HepG2 (cell line): Measurements from ENCODE around the gene ZNF546. TPM values are rescaled to one million over a fixed set of nuclear protein-coding genes. Genes with fewer than 3 reads are reported as not detected.

ENCODE experiments used
- AHR ChIP-seq: IDR thresholded peaks from 2 replicates; pipeline ENCODE4 v1.6.1; 2018; ENCODE audit warnings: missing genetic modification reagents, missing compliant biosample characterization
- ATAD3A ChIP-seq: sonication (generic); formaldehyde crosslinking; IDR thresholded peaks from 2 replicates; pipeline ENCODE4 v1.4.0; 2020; ENCODE audit warnings: missing genetic modification reagents
- BCL6 ChIP-seq: IDR thresholded peaks from 2 replicates; pipeline ENCODE4 v1.6.1; 2016; ENCODE audit warnings: missing genetic modification reagents, missing compliant biosample characterization
- FIP1L1 ChIP-seq: fragments of 200-400 bp; formaldehyde crosslinking; IDR thresholded peaks from 2 replicates; pipeline ENCODE4 v1.6.1; 2018; ENCODE audit warnings: low read depth, mild to moderate bottlenecking, low read length, moderate library complexity, borderline replicate concordance; ENCODE audit not compliant: insufficient read depth
- GATA4 ChIP-seq: sonication (generic); IDR thresholded peaks from 2 replicates; pipeline ENCODE4 v1.6.1; 2016; ENCODE audit warnings: antibody characterized with exemption, low read depth, borderline replicate concordance
- HDAC1 ChIP-seq: sonication (generic); formaldehyde crosslinking; IDR thresholded peaks from 2 replicates; pipeline ENCODE4 v1.5.1; 2020; ENCODE audit warnings: mild to moderate bottlenecking, missing genetic modification reagents
- JUND ChIP-seq: sonication (generic); formaldehyde crosslinking; IDR thresholded peaks from 2 replicates; pipeline ENCODE4 v1.8.0; 2022; ENCODE audit warnings: mild to moderate bottlenecking, missing genetic modification reagents
- KLF16 ChIP-seq, 2 experiments: sonication (generic) in 1 of 2; formaldehyde crosslinking in 1 of 2; IDR thresholded peaks; 2 replicates each; pipeline versions ENCODE4 v1.6.1 to v1.8.0; 2016 to 2023; ENCODE audit warnings: missing genetic modification reagents in 2 of 2, missing compliant biosample characterization in 1 of 2
- MTF2 ChIP-seq: sonication (generic); formaldehyde crosslinking; IDR thresholded peaks from 2 replicates; pipeline ENCODE4 v1.5.0; 2020; ENCODE audit warnings: missing genetic modification reagents, borderline replicate concordance
- PAXIP1 ChIP-seq: sonication (generic); formaldehyde crosslinking; conservative IDR thresholded peaks from 2 replicates; pipeline ENCODE4 v1.4.0; 2020; ENCODE audit warnings: mild to moderate bottlenecking, missing genetic modification reagents, moderate library complexity
- PHF20 ChIP-seq: sonication (generic); formaldehyde crosslinking; IDR thresholded peaks from 2 replicates; pipeline ENCODE4 v1.5.0; 2020; ENCODE audit warnings: mild to moderate bottlenecking, missing genetic modification reagents
- RBM39 ChIP-seq: fragments of 200-400 bp; formaldehyde crosslinking; IDR thresholded peaks from one replicate; pipeline ENCODE4 v1.6.1; 2018; ENCODE audit warnings: antibody characterized with exemption, mild to moderate bottlenecking, low read depth, low read length; ENCODE audit not compliant: poor library complexity, severe bottlenecking
- SRSF1 ChIP-seq: fragments of 200-400 bp; formaldehyde crosslinking; optimal IDR thresholded peaks from 2 replicates; pipeline ENCODE3; 2017; ENCODE audit warnings: mild to moderate bottlenecking, low read depth, low read length, moderate library complexity
- TBX2 ChIP-seq: sonication (generic); formaldehyde crosslinking; IDR thresholded peaks from 2 replicates; pipeline ENCODE4 v1.5.0; 2020; ENCODE audit warnings: missing genetic modification reagents, mild to moderate bottlenecking, borderline replicate concordance
- THAP11 ChIP-seq: IDR thresholded peaks from 2 replicates; pipeline ENCODE4 v1.6.1; 2016; ENCODE audit warnings: missing biosample characterization, missing genetic modification reagents
- UBTF ChIP-seq: sonication (generic); formaldehyde crosslinking; IDR thresholded peaks from 2 replicates; pipeline ENCODE4 v1.4.0; 2020; ENCODE audit warnings: mild to moderate bottlenecking, missing genetic modification reagents
- ZBTB10 ChIP-seq: sonication (generic); formaldehyde crosslinking; IDR thresholded peaks from 2 replicates; pipeline ENCODE4 v1.4.0; 2020; ENCODE audit warnings: missing genetic modification reagents, borderline replicate concordance
- ZEB1 ChIP-seq: IDR thresholded peaks from 2 replicates; pipeline ENCODE4 v1.6.1; 2012; ENCODE audit warnings: mild to moderate bottlenecking, low read depth, inconsistent platforms; ENCODE audit not compliant: insufficient replicate concordance
- ZNF501 ChIP-seq: sonication (generic); formaldehyde crosslinking; IDR thresholded peaks from 2 replicates; pipeline ENCODE4 v1.5.1; 2020; ENCODE audit warnings: mild to moderate bottlenecking, moderate library complexity, missing genetic modification reagents
- ZNF749 ChIP-seq: sonication (generic); formaldehyde crosslinking; IDR thresholded peaks from 2 replicates; pipeline ENCODE4 v1.8.0; 2022; ENCODE audit warnings: mild to moderate bottlenecking, missing genetic modification reagents, moderate library complexity, borderline replicate concordance
- ZSCAN21 ChIP-seq: sonication (generic); formaldehyde crosslinking; IDR thresholded peaks from 2 replicates; pipeline ENCODE4 v1.8.0; 2022; ENCODE audit warnings: mild to moderate bottlenecking, missing genetic modification reagents, moderate library complexity, borderline replicate concordance
- polyA plus RNA-seq, 8 experiments: library from polyadenylated mRNA; depleted of rRNA in 3 of 8; stranded (reverse) in 7 of 8; unstranded in 1 of 8; fragments of >200 nt; fragmentation: Illumina TruSeq in 4 of 8; extraction: Trizol in 4 of 8; gene quantifications; 2 replicates each; pipeline versions ENCODE4 v1.2.1 to v1.2.3, GENCODE V29; 2011 to 2016; ENCODE audit warnings: low read depth in 4 of 8, missing spikeins in 1 of 8, mixed read lengths in 1 of 8; ENCODE audit not compliant: insufficient read depth in 1 of 8
- total RNA-seq, 5 experiments: library from RNA; depleted of rRNA; stranded (reverse); fragments of >200 nt; fragmentation: Illumina TruSeq; extraction: Trizol; gene quantifications; 2 replicates each; pipeline ENCODE4 v1.2.3, GENCODE V29; 2016; ENCODE audit warnings: low read depth in 1 of 5

Gene ZNF546
- total and polyA plus RNA-seq, 2 of the 13 experiments (the other 11 are each of a cell fraction or from before 2014, with no cell fraction given) = 2.2 to 4.1 TPM

- TF ChIP-seq ZBTB10 (CRISPR knock-in tag) (peak; percentile 46; the same call in 1 of the 2 replicates), JUND (no peak), RBM39 (peak; percentile 43), ZNF501 (CRISPR knock-in tag) (peak; percentile 77), HDAC1 (CRISPR knock-in tag) (0 out of 2 replicates have a peak, but pooled peaks have one; percentile 32), GATA4 (0 out of 2 replicates have a peak, but pooled peaks have one; percentile 22), ATAD3A (CRISPR knock-in tag) (no peak), SRSF1 (no peak), FIP1L1 (no peak), KLF16 (CRISPR knock-in tag; IDR thresholded peaks at IDR 0.05) (peak; percentile 39 to 67; a peak in 1 of 4 replicates), TBX2 (peak; percentile 68), BCL6 (CRISPR knock-in tag) (no peak), ZNF749 (CRISPR knock-in tag) (no peak), PAXIP1 (0 out of 2 replicates have a peak, but pooled peaks have one; percentile 31), MTF2 (0 out of 2 replicates have a peak, but pooled peaks have one; percentile 45), PHF20 (CRISPR knock-in tag) (peak; percentile 82), ZSCAN21 (CRISPR knock-in tag) (0 out of 2 replicates have a peak, but pooled peaks have one; percentile 49), ZEB1 (no peak), UBTF (CRISPR knock-in tag) (peak; percentile 78), THAP11 (peak; percentile 96), AHR (no peak; the same call in 1 of the 2 replicates)
Measured at GRCh38 chr19:40055832-40056504, 59.1 kb downstream of the ZNF546 start, which contains the start of gene ZNF780B (continued).
